Muscle of arm (tissue), 12 donors: ENCODE data around the gene ERVK3-1. TPM values are rescaled to one million over a fixed set of nuclear protein-coding genes. Genes with fewer than 3 reads are reported as not detected.
"Not testable (repeated sequence)": the region's sequence is repeated elsewhere in the genome, so short reads cannot be mapped to it uniquely, and the experiment has no call there.

Experiments used
- DNase-seq: peaks from one replicate; pipeline ENCODE4 v3.0.0-alpha.2; 2013
- polyA plus RNA-seq, 12 donors: library from polyadenylated mRNA; unstranded; fragments of 120-200 nt; gene quantifications; one replicate each; pipeline ENCODE4 v1.2.1, GENCODE V29; 2013; ENCODE audit not compliant: insufficient read length in 12 of 12

ERVK3-1 gene
- polyA plus RNA-seq, 12 donors, result 25.9 to 51.7 (median 28.4) TPM; not detected in 1

DNA sequence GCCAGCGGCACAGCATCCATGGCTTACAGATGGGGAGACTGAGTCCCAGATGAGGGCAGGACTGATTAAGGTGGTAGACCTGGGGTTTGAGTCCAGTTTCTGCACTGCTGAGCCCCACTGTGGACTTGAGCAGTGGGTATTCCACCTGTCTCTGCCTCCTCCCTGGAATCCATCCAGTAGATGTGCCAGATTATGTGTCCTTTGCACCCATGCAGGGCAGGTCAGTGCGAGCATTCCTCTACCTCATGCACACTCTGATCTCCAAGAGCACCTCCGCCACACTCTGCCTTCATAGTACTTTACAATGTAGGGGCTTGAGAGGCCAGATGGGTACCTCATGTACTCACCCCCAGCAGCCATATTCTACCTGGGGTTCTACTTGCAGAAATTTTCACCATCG is 31.6 kb downstream of the ERVK3-1 start:
- no peak for DNase-seq

DNA sequence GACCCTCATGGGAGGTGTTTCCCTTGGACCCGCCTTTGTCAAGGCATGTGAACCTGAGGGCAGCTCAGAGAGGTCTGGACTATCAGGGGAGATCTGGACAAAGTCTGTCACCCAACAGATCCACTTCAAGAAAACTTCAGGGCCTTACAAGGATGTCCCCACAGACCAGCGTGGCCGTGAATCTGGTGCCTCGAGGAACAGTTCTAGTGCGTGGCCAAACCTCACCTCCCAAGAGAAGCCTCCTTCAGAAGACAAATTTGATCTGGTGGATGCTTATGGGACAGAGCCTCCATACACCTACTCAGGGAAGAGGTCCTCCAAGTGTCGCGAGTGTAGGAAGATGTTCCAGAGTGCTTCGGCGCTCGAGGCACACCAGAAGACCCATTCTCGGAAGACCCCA is 33.2 kb downstream of the ERVK3-1 start:
- DNase-seq, result no peak

DNA sequence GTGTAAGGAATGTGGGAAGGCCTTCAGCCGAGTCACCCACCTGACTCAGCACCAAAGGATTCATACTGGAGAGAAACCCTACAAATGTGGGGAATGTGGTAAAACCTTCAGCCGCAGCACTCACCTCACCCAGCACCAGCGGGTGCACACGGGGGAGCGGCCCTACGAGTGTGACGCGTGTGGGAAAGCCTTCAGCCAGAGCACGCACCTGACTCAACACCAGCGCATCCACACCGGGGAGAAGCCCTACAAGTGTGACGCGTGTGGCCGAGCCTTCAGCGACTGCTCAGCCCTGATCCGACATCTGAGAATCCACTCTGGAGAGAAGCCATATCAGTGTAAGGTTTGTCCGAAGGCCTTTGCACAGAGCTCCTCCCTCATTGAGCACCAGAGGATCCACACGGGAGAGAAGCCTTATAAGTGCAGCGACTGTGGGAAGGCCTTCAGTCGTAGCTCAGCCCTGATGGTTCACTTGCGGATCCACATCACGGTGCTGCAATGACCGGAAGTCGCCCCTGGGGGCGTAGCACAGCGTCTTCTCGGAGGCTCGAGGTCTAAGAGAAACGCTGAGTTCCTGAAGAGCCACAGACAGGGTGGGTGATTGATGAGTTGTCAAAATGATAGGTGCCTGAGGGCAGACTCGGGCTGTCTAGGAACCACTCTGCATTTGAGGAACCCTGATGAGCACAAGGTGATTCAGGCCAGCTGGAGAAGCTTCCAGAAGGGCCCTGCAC is 33.8 kb downstream of the ERVK3-1 start:
- no peak for DNase-seq

DNA sequence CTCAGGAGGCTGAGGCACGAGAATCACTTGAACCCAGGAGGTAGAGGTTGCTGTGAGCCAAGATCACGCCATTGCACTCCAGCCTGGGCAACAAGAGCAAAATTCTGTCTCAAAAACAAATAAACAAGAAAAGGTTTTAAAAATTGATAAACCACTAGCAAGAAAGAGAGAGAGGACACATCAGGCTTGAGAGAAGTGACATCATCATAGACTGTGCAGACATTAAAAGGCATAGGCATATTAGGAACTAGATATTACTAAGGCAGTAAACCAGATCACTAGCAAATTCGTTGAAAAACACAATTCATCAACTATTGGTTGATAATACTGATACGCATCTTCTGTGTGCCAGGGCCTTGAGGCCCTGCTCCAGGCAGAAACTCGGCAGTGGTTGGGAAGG is 40.4 kb downstream of the ERVK3-1 start:
- no peak for DNase-seq

DNA sequence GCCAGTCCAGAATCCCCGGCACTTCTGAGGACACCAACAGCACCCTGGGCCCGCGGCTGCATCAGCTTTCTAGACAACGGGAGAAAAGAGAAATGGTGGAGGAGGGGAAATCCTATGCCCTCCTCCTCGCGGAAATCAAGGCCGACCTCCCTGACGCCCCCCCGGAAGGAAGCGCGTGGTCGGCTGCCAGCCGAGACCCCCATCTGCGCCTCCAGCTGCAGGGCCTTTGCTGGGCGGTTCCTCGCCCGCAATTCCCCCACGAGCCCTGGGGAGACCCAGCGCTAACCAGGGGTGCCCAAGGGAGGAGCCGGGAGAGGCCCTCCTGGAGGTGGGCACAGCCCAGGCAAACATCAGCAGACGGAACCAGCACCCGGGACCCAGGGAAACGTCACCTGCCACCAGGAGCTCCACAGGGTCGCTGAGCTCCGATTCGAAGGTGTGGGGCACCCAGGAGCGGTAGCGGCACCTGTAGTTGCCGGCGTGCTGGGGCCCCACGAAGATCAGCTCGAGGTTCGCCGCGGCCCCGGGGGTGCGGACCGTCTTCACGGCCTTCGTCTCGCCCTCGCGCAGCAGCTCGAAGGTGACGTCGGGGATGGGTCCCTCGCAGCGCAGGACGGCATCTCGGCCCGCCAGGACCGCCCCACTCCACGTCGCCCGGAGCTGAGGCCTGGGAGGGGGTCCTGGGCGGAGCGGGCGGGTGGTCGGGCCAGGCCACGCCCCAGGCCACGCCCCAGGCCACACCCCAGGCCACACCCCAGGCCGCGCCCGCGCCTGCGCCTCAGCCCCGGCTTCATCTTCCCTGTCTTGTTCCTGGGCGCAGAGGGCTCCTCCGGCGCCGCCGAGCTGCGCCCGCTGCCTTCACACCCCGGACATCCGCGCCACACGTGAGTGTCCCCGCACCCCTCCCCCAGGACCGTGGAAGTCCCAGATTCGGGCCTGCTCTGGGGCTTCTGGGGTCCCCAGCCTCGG is 42.1 kb downstream of the ERVK3-1 start:
- peak; percentile 20 for DNase-seq

DNA sequence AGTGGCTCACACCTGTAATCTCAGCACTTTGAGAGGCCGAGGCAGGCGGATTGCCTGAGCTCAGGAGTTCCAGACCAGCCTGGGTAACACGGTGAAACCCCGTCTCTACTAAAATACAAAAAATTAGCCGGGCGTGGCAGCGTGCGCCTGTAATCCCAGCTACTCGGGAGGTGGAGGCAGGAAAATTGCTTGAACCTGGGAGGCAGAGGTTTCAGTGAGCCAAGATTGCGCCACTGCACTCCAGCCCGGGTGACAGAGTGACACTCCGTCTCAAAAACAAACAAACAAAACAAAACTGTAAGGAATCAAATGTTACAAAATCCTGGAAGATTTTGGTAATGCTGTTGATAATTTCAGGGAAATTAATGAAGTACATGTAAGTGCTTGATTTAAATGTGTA is 42.9 kb downstream of the ERVK3-1 start:
- not testable (repeated sequence) for DNase-seq

DNA sequence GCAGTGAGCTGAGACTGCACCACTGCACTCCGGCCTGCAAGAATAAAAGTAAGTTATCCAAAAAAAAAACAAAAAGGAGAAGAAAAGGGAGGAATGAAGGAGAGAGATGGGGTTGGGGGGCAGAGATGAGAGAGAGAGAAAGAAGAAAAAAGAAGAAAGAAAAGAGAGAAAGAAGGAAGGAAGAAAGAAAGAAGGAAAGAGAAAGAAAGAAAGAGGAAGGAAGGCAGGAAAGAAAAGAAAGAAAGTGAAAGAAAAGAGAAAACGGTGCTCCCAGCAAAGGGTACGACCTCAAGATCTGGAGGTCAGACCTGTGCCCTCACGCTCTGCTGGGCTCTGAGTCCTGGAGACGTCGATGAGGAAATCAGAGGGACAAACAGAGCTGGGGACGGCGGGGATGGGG is 44.4 kb downstream of the ERVK3-1 start:
- no peak for DNase-seq

DNA sequence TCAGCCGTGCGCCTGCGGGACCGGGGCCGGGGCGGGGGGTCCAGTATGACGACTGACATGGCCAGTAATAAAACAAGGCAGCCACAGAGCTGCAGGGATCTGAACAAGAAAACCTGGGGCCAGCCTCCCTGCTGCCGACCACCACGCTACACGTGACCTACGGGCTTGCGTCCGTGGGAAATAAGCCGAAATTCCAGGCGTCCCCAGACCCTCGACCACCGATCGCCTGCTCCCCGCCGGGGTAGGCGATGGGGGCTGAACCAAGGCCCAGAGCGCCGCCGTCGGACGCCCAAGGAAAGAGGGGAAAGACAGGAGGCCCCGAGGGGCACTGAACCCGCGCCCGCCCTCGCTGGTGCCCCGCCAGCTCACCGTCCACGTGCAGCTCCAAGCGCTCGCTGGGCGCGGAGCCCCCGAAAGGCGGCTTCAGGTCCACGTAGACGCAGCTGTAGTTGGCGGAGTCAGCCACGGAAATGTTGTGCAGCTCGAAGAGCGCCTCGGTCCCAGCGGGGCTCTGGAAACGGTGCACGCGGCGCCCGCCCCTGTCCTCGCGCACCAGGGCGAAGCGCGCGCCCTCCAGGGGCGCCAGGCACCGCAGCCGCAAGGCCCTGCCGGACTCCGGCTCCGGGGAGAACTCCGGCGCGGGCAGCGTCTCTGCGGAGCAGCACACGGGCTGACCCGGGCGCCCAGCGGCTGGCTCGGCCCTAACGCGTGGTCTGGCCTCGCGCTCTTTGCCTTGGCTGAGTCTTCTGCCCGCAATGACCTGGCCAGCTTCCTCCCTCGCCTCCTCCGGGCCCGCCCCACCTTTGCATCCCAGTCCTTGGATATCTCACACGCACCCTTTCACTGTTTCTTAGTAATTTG is 45.1 kb downstream of the ERVK3-1 start:
- DNase-seq, result no peak

DNA sequence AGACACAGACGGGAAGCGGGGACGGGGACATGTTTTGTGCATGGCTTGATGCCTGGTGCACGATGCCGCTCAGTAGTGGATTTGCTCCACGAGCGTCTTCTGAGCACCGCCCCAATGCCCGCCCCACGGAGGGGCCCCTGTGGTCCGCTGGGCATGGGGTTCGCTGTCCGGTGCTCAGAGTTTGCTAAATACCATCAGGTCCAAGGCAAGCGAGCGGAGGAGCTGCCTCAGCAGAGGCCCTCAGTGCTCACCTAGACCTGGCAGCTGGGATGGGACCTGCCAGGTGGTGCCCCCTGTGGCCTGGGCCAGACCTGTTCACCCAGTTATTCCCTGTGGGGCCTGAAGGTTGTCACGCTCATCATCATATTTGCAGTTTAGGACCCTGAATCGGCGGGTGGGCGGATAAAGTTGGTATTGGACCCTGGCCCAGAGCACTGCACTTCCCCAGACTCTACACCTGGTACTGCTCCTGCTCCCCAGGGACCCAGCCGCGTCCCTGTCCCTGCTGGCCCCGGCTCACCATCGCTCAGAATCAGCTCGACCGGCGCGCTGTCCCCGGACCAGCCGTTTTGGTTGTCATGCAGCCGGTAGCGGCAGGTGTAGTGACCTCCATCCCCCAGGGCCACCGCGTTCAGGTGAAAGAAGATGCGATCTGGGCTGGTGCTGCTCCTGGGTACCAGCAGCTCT is 45.8 kb downstream of the ERVK3-1 start:
- no peak for DNase-seq

DNA sequence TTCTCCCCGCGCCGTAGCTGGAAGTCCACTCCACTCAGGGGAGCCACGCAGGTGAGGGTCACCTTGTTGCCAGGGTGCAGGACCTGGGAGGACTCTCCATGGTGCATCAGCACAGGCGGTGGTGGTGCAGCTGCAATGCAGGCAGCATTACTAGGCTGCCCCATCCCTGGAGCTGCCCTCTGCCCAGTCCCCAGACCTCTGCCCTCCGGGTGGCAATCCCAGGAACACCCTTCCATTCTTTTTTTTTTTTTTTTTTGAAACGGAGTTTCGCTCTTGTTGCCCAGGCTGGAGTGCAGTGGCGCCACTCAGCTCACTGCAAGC is 46.3 kb downstream of the ERVK3-1 start:
- no peak for DNase-seq

DNA sequence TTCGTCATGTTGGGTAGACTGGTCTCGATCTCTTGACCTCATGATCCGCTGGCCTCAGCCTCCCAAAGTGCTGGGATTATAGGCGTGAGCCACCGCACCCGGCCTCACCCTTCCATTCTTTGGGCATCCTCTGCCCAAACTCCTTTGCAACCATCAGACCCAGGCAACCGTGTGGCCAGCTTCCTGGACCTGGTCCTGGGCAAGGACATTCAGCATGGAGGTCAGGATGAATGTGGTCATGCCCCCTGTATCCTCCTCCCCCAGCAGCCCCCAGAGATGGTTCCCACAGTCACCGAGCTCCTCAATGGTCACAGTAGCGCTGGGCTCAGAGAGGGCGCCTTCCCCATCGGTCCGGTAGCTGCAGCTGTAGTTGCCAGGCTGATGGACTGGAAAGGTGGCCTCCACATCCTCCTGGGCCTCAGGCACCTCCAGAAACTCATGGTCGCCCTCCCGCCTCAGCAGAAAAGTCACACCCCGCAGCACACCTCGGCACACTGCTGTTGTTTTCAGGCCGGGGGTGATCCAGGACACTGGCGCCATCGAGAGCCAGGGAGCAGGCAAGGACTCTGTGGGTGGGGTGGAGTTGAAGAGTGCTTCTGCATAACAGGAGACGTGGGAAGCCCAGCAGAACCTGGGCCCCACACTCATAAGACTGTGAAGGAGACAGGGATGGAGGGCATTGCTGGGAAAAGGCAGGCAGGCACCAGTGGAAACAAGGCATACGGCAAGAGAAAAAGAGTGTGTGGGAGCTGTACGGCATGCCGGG is 47.0 kb downstream of the ERVK3-1 start:
- no peak for DNase-seq

DNA sequence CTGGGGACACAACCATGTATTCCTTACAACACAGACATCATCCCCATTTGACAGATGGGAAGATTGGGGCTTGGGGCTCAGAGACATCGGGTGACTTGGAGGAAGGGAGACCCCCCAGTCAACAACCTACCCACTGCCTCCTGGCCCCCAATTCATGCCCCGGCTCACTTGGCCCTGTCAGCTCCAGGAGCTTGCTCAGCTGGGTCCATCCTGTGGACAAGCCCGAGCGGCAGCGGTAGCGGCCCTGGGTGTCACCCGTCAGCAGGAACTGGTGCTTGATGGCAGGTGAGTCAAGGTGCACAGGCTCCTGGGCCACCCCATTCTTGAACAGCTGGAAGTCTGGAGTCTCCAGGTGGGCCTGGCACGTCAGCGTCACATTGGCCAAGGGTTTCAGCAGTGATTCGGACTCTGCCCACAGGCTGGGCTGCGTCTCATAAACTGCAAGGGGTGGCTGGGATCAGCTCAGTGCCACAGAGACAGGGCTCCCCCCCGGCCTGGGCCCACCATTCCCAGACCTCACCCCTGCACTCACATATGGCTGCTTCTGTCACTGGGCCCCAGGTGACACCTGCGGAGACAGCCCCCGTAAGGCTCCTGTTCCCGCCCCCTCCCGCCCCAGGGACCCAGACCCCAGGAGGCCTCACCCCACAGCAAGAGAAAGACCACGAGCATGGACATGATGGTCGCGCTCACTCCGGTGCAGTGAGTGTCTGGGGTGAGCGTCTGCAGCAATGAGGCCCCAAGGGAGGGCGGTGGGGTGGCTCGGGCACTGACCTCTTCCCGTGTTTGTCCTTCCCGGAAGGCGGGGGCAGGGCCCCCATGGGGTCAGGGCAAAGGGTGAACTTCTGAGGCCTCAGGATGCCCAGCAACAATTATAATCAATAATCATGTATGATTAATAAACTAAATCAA is 47.8 kb downstream of the ERVK3-1 start, which contains the start of gene A1BG:
A1BG (minus strand) TSS at position 733 of the 912 bp plus-strand sequence; CDS start at position 678, 55 bp downstream.
- DNase-seq, result no peak

DNA sequence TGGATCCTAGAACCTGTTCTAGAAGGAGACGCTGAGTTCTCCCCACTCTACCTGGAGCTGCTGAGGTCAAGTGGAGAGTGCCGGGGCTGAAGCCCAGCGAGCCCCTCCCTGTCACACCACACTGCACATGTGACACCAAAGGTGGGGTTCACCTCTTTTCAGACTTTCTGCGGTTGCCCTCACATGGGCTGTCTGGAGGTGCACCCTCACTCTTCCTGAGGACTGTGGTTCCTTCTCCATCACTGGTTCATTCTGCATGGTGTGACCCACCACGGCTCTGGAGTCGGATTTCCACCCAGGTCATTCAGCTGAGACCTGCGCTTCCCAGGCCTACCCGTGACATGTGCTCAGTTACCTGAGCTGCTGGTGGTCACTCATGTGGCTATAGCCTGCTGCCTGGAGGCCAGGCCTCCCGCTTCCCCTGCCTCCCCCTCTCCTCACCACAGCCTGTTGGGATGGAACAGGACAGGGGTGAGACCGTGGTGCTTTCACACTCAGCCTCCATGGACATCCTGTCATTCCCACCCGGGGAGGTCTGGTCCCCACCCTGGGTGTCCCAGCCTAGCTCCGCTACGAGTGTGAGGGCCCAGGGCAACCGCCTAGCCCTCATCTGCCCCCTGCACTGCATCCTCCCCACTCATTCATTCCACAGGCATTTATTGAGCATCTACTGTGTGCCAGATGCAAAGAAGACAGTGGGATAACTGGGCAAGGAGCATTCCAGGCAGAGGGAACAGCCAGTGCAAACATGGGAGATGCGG is 48.7 kb downstream of the ERVK3-1 start:
- no peak for DNase-seq

DNA sequence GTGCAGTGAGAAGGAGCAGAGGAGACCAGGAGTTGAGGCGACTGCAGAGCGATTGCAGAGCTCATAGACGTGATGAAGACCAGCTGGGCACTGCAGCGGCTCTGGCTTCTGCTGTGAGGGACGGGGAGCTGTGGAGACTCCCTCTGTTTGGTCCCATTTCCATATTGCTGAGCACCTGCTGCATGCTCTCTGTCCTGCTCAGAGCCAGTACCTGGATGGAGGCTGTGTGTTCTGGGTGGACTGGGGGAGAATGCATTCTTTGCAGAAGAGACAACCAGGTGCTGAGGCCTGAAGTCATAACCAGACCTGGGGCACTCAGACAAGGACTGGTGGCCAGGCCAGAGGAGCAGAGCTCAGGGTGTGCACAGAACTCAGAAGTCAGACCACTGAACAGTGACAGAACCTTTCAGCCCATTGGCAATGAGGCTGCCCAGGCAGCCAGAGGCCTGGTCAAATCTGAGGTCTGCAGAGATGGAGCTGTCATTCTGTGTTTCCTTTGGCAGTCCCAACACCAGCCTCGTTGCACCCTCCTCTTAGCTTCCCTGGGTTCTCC is 49.4 kb downstream of the ERVK3-1 start:
- DNase-seq, result no peak

DNA sequence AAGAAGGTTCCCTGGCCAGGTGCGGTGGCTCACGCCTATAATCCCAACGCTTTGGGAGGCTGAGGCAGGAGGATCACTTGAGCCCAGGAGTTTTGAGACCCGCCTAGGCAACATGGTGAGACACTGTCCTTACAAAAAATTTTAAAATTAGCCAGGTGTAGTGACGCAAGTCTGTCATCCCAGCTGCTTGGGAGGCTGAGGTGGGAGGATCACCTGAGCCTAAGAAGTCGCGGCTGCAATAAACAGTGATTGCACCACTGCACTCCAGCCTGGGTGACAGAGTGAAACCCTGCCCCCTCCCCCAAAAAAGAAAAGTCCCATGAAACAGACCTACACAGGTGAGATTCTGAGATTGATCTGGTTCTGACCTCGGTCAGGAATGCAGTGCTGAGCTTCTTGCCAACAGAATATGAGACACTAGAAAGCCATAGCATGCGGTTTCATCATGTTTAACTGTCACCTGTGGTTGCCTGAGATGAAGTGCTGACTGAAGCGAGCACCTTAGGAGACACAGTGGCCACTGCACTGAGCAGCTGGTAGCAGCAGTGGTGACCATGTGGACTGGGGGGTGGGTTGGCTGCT is 50.1 kb downstream of the ERVK3-1 start:
- DNase-seq, result no peak

DNA sequence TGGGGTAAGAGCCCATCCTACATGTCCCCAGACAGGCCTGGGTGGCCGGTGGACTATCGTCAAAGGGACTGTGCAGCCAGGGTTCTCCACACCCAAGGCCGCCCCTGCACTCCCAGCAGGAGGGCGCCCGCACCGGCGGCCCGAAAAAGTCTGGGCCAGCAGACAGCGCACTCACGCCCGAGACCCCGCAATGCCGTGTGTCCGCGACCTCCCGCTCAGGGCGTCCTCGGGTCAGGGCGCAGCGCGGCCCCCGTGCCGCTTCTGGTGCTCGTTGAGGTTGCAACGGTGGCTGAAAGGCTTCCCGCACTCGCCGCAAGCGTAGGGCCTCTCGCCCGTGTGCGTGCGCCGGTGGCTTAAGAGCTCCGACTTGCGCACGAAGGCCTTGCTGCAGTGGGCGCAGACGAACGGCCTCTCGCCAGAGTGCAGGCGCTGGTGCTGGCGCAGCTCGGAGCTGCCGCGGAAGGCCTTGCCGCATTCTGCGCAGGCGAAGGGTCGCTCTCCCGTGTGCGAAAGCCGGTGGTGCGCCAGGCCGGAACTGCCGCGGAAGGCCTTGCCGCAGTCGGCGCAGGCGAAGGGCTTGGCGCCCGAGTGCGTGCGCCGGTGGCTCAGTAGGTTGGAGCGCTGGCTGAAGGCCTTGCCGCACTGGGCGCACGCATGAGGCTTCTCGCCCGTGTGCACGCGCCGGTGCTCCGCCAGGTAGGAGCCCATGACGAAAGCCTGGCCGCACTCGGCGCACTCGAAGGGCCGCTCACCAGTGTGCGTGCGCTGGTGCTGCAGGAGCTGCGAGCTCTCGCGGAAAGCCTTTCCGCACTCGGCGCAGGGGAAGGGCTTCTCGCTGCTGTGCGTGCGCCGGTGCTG is 51.0 kb downstream of the ERVK3-1 start:
- DNase-seq, result peak; percentile 28
